HG02884 (cell line): Measurements from ENCODE around the gene RUBCNL.

Experiments
- ATAC-seq: cut with Tn5 transposase; IDR thresholded peaks from one replicate; pipeline ENCODE4 v1.9.1; 2021; ENCODE audit warnings: mild to moderate bottlenecking, moderate library complexity; ENCODE audit not compliant: unreplicated experiment

RUBCNL gene

GRCh38 chr13:46311217-46311616 lies 75.8 kb downstream of the RUBCNL start:
- ATAC-seq: no peak

- ATAC-seq: no peak
Observed at GRCh38 chr13:46310066-46310465, 77.0 kb downstream of the RUBCNL start.

GRCh38 chr13:46307554-46307953 lies 79.5 kb downstream of the RUBCNL start:
- no peak for ATAC-seq

DNA sequence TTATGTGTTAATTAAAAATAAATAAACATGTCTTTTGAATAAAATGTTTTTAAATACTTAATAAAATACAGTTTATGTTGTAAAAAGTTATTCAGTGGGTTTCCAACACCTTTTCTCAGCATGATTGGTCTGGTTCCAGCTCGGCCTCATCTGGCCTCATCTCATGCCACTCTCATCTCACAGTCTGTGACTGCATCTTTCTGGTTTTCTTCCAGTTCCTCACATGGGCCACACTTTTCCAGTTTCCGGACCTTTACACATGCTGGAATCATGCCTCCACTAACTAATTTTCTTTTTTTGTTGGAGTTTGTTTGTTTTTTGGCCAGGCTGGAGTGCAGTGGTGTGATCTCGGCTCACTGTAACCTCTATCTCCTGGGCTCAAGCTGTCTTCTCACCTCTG lies 82.5 kb downstream of the RUBCNL start:
- ATAC-seq: no peak

- ATAC-seq: no peak
Observed at GRCh38 chr13:46303742-46304385, 83.2 kb downstream of the RUBCNL start.

DNA sequence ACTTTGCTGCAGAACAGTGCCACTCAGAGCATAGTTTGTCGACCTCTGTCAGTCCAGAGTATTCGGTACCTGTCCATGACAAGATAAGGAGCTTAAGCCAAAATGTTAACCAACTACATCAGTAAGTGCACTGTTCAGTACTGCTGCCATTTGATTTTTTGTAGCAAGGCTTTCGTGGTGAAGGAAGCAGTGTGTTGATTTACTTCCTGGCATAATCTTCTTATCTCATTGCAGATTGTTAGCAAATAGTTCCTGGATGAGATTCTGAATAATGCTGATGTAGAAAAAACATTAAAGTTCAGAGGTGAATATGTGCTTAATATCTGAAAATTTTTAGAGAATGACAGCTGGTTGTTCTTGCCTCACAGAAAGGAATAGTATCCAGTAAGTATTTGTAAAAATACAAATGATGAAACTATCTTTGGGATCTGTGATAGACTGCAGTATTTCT lies 89.7 kb downstream of the RUBCNL start:
- no peak for ATAC-seq

- no peak for ATAC-seq
Observed at GRCh38 chr13:46296921-46297320, 90.1 kb downstream of the RUBCNL start.

- peak; percentile 40 for ATAC-seq
Observed at GRCh38 chr13:46296115-46296822, 90.8 kb downstream of the RUBCNL start.

DNA sequence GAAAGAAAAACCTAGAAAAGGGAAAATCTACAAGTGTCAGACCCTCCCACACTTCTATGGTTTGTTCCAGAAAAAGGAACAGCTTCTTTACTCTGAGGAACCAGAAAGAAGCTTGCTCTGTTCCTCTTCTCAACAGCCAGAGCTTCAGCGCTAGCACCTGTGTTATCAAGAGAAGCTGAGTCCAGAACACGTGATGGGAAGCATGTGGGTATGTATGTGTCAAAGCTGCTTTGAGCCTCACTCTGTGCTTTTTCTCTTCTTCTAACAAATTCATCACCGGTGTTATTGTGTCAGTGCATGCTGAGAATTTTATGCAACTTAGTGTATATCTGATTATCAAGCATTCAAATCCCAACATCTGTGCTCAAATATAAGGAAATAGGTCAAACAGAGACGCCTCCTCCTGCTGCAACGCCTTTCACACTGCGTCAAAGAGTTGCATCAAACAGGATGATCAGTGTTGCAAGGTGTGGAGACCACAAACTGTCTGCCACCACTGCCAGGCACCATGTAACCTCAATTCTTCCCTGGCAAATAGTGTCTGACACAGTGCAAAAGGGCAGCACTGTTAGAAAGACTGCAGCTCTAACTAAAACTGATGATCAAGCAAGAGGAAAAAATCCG lies 91.4 kb downstream of the RUBCNL start:
- peak; percentile 67 for ATAC-seq

GRCh38 chr13:46293436-46293835 lies 93.6 kb downstream of the RUBCNL start:
- no peak for ATAC-seq
